K562 (cell line): ENCODE results near the gene OPCML. TPM values are rescaled to one million over a fixed set of nuclear protein-coding genes. Genes with fewer than 3 reads are reported as not detected.

Source experiments
- ATAC-seq: fragments of 200-7000 bp; cut with Tn5 transposase; 3 replicates; pipeline ENCODE4 v1.9.1; 2020; ENCODE audit warnings: moderate library complexity
- BruUV-seq: library from RNA; stranded (reverse); fragments of 400-500 nt; replicated peaks from 2 replicates; lab custom pipeline; 2021; lab: Mats Ljungman, UMichigan
- CTCF ChIA-PET: fragments of 300-600 bp; formaldehyde crosslinking; extraction: SDS; loops from one replicate; lab custom pipeline; 2021; ENCODE audit warnings: low intra/inter-chr PET ratio; lab: Yijun Ruan, JAX
- POLR2A ChIA-PET: fragments of 300-600, 350-650 bp; sonication (Branson Sonifier 250); formaldehyde crosslinking; extraction: SDS; loops from one replicate; lab custom pipeline; 2021; ENCODE audit warnings: antibody characterized with exemption, inconsistent platforms; lab: Yijun Ruan, JAX
- DNase-seq, 4 experiments: peaks; one replicate each; pipeline versions ENCODE4 v3.0.0 to v3.0.0-alpha.2; 2011 to 2018; ENCODE audit warnings: low spot score in 3 of 4, mixed read lengths in 3 of 4; ENCODE audit errors: extremely low read depth in 1 of 4
- FAIRE-seq: peaks from 2 replicates; lab custom pipeline; 2011; peaks lifted over from hg19 to GRCh38; lab: Jason Lieb, UNC
- H2AFZ ChIP-seq: 2 replicates; pipeline ENCODE4 v1.6.0; 2011; ENCODE audit warnings: low read depth, low read length, control low read depth, inconsistent platforms
- H3K27ac ChIP-seq: fragments of 200-600 bp; 3 replicates; pipeline ENCODE4 v1.8.0; 2011; ENCODE audit warnings: low read depth, mild to moderate bottlenecking, control low read depth, inconsistent platforms, low read length, moderate library complexity, mixed read lengths; ENCODE audit errors: extremely low read depth
- H3K27me3 ChIP-seq, 2 experiments: fragments of 300-600 bp in 1 of 2; 2 replicates in 1 of 2; 3 replicates in 1 of 2; pipeline versions ENCODE4 v1.6.0 to v1.8.0; 2011; ENCODE audit warnings: inconsistent platforms in 2 of 2, low read length in 2 of 2, mild to moderate bottlenecking in 1 of 2, mixed read lengths in 1 of 2, moderate library complexity in 1 of 2; ENCODE audit not compliant: control insufficient read depth in 2 of 2, insufficient read depth in 2 of 2
- H3K36me3 ChIP-seq: fragments of 300-600 bp; 3 replicates; pipeline ENCODE4 v1.8.0; 2011; ENCODE audit warnings: mild to moderate bottlenecking, low read length, inconsistent platforms; ENCODE audit not compliant: control insufficient read depth, insufficient read depth
- H3K4me1 ChIP-seq, 2 experiments: fragments of 200-600 bp in 1 of 2; replicated peaks in 1 of 2; 2 replicates in 1 of 2; 3 replicates in 1 of 2; pipeline versions ENCODE4 v1.5.1 to v1.8.0; 2011; ENCODE audit warnings: inconsistent platforms in 2 of 2, low read length in 2 of 2, mild to moderate bottlenecking in 1 of 2, mixed read lengths in 1 of 2, moderate library complexity in 1 of 2; ENCODE audit not compliant: control insufficient read depth in 2 of 2, insufficient read depth in 2 of 2
- H3K4me2 ChIP-seq: 2 replicates; pipeline ENCODE4 v1.6.1; 2011; ENCODE audit warnings: low read length, control low read depth, inconsistent platforms, mixed read lengths; ENCODE audit not compliant: insufficient read depth
- H3K4me3 ChIP-seq: fragments of 200-600 bp; sonication (generic), shearing (Covaris generic); 2 replicates; pipeline ENCODE4 v1.5.1; 2016; ENCODE audit warnings: control low read depth, inconsistent platforms
- H3K79me2 ChIP-seq: fragments of 200-600 bp; 3 replicates; pipeline ENCODE4 v1.8.0; 2011; ENCODE audit warnings: low read length, inconsistent platforms; ENCODE audit not compliant: control insufficient read depth, insufficient read depth
- H3K9ac ChIP-seq, 2 experiments: 2 replicates each; pipeline versions ENCODE4 v1.6.0 to v1.6.1; 2011; ENCODE audit warnings: low read depth in 2 of 2, low read length in 2 of 2, control low read depth in 1 of 2, inconsistent platforms in 1 of 2, mild to moderate bottlenecking in 1 of 2, mixed read lengths in 1 of 2; ENCODE audit not compliant: insufficient read depth in 1 of 2
- H3K9me1 ChIP-seq: one replicate; pipeline ENCODE4 v1.6.0; 2011; ENCODE audit warnings: inconsistent platforms, mild to moderate bottlenecking, low read length, moderate library complexity; ENCODE audit not compliant: control insufficient read depth, insufficient read depth
- H3K9me3 ChIP-seq: replicated peaks from 2 replicates; pipeline ENCODE4 v1.5.1; 2011; ENCODE audit warnings: low read depth, low read length, inconsistent platforms; ENCODE audit not compliant: control insufficient read depth, insufficient read depth
- H4K20me1 ChIP-seq: replicated peaks from 2 replicates; pipeline ENCODE4 v1.6.1; 2011; ENCODE audit warnings: low read length, inconsistent platforms, mixed read lengths; ENCODE audit not compliant: control insufficient read depth, insufficient read depth
- ATF7 ChIP-seq: fragments of 450-650 bp; IDR thresholded peaks from 2 replicates; pipeline ENCODE4 v1.7.1; 2014; ENCODE audit warnings: mild to moderate bottlenecking, moderate library complexity
- HDAC3 ChIP-seq: fragments of 450-650 bp; IDR thresholded peaks from 2 replicates; pipeline ENCODE4 v1.6.1; 2018; ENCODE audit warnings: borderline replicate concordance, mild to moderate bottlenecking, moderate library complexity; ENCODE audit not compliant: partially characterized antibody
- MEIS2 ChIP-seq: fragments of 450-650 bp; IDR thresholded peaks from 2 replicates; pipeline ENCODE4 v1.6.1; 2014; ENCODE audit warnings: mild to moderate bottlenecking; ENCODE audit not compliant: partially characterized antibody
- WGBS: fragments of 100-300 bp; shearing (Covaris generic); methylation state at CpG from one replicate; pipeline ENCODE4 v1.1.6; 2016; ENCODE audit warnings: low coverage, mixed read lengths; ENCODE audit not compliant: insufficient coverage; ENCODE audit errors: missing lambda C conversion rate; 5-methylcytosine and 5-hydroxymethylcytosine counted together
- in situ Hi-C: fragments of 300-500 bp; cut with MboI; formaldehyde crosslinking; loops from 4 replicates; pipeline ENCODE4 v1.15.0; 2018; ENCODE audit warnings: inconsistent platforms, mixed read lengths
- intact Hi-C: fragments of 100-400 bp; cut with micrococcal nuclease; formaldehyde crosslinking; loops from 2 replicates; pipeline ENCODE4 v1.14.2; 2022
- polyA plus RNA-seq, 8 experiments: library from polyadenylated mRNA; depleted of rRNA in 4 of 8; stranded (reverse) in 5 of 8; unstranded in 3 of 8; fragments of >200 nt; fragmentation: Nextera tagmentation in 2 of 8; fragmentation: Illumina TruSeq in 1 of 8; extraction: Ambion mirVana in 2 of 8; extraction: Trizol in 1 of 8; gene quantifications; 2 replicates each; pipeline versions ENCODE4 v1.2.1 to v1.2.3, GENCODE V29; 2011 to 2014; ENCODE audit warnings: inconsistent platforms in 1 of 8, missing spikeins in 1 of 8
- total RNA-seq, 7 experiments: library from RNA; depleted of rRNA in 6 of 7; stranded (reverse); fragments of >200 nt in 6 of 7; fragmentation: Illumina TruSeq in 2 of 7; extraction: Trizol in 2 of 7; gene quantifications; 2 replicates each; pipeline versions ENCODE4 v1.2.1 to v1.2.3, GENCODE V29; 2011 to 2021; ENCODE audit warnings: low replicate concordance in 1 of 7
- TF ChIP-seq, protein P1 (sequence below): fragments of 250-450 bp; sonication (Bioruptor Pico); IDR thresholded peaks from 2 replicates; pipeline ENCODE4 v1.5.0; 2020; ENCODE audit warnings: mild to moderate bottlenecking
- TF ChIP-seq, protein P2 (sequence below): fragments of 250-450 bp; sonication (Bioruptor Pico); IDR thresholded peaks from 2 replicates; pipeline ENCODE4 v1.5.0; 2021

Gene OPCML
- total and polyA plus RNA-seq, 9 of the 15 experiments (the other 6 are each of a cell fraction or from before 2014, with no cell fraction given), result not detected

- TF ChIP-seq HDAC3, result no peak
Observed at GRCh38 chr11:133524488-133524887, 7.8 kb downstream of the OPCML start (continued).

- BruUV-seq, result no TSS peak
- TF ChIP-seq, protein P1, sequence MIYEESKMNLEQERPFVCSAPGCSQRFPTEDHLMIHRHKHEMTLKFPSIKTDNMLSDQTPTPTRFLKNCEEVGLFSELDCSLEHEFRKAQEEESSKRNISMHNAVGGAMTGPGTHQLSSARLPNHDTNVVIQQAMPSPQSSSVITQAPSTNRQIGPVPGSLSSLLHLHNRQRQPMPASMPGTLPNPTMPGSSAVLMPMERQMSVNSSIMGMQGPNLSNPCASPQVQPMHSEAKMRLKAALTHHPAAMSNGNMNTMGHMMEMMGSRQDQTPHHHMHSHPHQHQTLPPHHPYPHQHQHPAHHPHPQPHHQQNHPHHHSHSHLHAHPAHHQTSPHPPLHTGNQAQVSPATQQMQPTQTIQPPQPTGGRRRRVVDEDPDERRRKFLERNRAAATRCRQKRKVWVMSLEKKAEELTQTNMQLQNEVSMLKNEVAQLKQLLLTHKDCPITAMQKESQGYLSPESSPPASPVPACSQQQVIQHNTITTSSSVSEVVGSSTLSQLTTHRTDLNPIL (CRISPR knock-in tag), result no peak
- TF ChIP-seq, protein P2, sequence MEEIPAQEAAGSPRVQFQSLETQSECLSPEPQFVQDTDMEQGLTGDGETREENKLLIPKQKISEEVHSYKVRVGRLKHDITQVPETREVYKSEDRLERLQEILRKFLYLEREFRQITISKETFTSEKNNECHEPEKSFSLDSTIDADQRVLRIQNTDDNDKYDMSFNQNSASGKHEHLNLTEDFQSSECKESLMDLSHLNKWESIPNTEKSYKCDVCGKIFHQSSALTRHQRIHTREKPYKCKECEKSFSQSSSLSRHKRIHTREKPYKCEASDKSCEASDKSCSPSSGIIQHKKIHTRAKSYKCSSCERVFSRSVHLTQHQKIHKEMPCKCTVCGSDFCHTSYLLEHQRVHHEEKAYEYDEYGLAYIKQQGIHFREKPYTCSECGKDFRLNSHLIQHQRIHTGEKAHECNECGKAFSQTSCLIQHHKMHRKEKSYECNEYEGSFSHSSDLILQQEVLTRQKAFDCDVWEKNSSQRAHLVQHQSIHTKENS, result no peak
- no peak for TF ChIP-seq ATF7
- TF ChIP-seq MEIS2, result no peak
- TF ChIP-seq, all 486 proteins: peak for 0
- in situ Hi-C loops (no loop called here), intact Hi-C loops (no loop called here)
- no peaks in the 10 kb centered on the region for H3K79me2 ChIP-seq
- DNase-seq (no peak), ATAC-seq (no peak), FAIRE-seq (no peak)
- CTCF ChIA-PET, result no interaction called here
- no peak overlapping the region for H3K4me2 ChIP-seq
- H4K20me1 ChIP-seq, result no peaks in the 10 kb centered on the region
- no peak overlapping the region for H3K9ac ChIP-seq
- no peak overlapping the region for H3K4me3 ChIP-seq
- H3K27me3 ChIP-seq, result no peaks in the 10 kb centered on the region
- POLR2A ChIA-PET, result interaction anchor here (0.7 kb wide), 1 partner anchor 11 kb away, joined by 3 read pairs; no protein-coding TSS in a partner anchor
- H3K9me1 ChIP-seq, result no peaks in the 10 kb centered on the region
- no peak overlapping the region for H2AFZ ChIP-seq
- no peaks in the 10 kb centered on the region for H3K36me3 ChIP-seq
- WGBS, result 0% methylated on average over 6 of the region's 6 CpGs
- H3K9me3 ChIP-seq, result no peaks in the 10 kb centered on the region
- no peak overlapping the region for H3K27ac ChIP-seq
- no peaks in the 10 kb centered on the region for H3K4me1 ChIP-seq
Observed at GRCh38 chr11:133522344-133522743, 10.0 kb downstream of the OPCML start.
